Lung microvascular endothelial cell (primary cell): ENCODE results near the gene PDSS2. TPM values are rescaled to one million over a fixed set of nuclear protein-coding genes. Genes with fewer than 3 reads are reported as not detected.
"Not testable (repeated sequence)": the region's sequence is repeated elsewhere in the genome, so short reads cannot be mapped to it uniquely, and the experiment has no call there.

Source experiments
- DNase-seq, 2 donors: peaks; one replicate each; pipeline versions ENCODE4 v3.0.0 to v3.0.0-alpha.2; 2010; ENCODE audit warnings: low read depth in 2 of 2
- total RNA-seq: library from RNA; depleted of rRNA; stranded (reverse); fragments of >200 nt; gene quantifications from 2 replicates; pipeline ENCODE4 v1.2.1, GENCODE V29; 2014

The PDSS2 gene
- total RNA-seq, 1 donor from 2014 or later: 4.8 TPM

DNA sequence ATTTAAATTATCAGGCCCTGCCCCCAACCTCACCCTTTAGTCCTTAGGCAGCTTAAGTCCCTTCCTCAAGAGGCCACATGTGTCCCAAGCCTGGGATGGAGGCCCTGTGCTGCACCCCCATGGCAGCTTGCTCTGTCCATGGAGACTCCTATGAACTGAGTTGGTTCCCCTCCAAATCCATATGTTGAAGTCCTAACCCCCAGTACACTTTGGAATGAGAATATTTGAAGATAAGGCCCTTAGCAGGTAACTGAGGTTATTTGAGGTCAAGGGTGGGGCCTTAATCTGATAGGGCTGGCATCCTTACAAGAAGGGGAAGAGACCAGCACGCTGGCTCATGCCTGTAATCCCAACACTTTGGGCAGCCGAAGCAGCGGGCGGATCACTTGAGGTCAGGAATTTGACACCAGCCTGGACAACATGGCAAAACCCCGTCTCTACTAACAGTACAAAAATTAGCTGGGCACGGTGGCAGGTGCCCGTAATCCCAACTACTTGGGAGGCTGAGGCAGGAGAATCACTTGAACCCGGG is 337.3 kb downstream of the PDSS2 start:
- no peak for DNase-seq

- no peak for DNase-seq
These were observed 338.1 kb downstream of the PDSS2 start for GRCh38 chr6:107121266-107121665.

DNA sequence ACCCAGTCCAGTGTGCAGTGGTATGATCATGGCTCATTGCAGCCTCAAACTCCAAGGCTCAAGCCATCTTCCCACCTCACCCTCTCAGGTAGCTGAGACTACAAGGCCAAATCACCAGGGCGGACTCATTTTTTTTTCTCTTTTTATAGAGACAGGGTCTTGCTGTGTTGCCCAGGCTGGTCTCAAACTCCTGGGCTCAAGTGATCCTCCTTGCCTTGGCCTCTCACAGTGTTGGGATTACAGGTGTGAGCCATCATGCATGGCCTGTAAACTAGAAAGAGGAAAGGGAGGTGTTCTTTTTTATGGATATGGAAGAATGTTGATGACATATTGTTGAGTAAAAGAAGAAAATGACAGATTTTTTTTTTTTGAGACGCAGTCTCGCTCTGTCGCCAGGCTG is 339.0 kb downstream of the PDSS2 start:
- DNase-seq: no peak

GRCh38 chr6:107118976-107119375 is 340.4 kb downstream of the PDSS2 start:
- DNase-seq: peak in 1 of 2 donors; percentile 11

GRCh38 chr6:107118540-107118939 is 340.8 kb downstream of the PDSS2 start:
- not testable (repeated sequence) for DNase-seq

DNA sequence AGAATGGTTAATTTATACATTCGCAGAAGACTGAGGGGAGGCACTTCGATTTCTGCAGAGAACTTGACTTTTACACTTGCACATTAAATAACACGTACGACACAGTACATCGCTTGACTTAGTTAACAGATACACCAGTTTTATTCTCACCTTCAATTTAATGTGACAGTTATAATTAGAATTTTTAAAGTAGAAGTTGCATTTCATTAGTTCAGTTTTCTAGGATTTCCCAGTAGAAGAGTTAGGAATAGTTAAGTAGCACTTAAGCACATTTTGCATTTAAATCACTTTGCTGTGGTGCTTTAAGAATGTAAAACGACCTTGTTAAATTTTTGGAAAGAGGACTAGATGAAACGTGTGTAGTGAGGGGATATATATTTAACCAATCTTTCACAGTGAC is 342.4 kb downstream of the PDSS2 start:
- no peak for DNase-seq

GRCh38 chr6:107116328-107116892 is 343.0 kb downstream of the PDSS2 start:
- DNase-seq: peak; percentile 38 to 44

DNA sequence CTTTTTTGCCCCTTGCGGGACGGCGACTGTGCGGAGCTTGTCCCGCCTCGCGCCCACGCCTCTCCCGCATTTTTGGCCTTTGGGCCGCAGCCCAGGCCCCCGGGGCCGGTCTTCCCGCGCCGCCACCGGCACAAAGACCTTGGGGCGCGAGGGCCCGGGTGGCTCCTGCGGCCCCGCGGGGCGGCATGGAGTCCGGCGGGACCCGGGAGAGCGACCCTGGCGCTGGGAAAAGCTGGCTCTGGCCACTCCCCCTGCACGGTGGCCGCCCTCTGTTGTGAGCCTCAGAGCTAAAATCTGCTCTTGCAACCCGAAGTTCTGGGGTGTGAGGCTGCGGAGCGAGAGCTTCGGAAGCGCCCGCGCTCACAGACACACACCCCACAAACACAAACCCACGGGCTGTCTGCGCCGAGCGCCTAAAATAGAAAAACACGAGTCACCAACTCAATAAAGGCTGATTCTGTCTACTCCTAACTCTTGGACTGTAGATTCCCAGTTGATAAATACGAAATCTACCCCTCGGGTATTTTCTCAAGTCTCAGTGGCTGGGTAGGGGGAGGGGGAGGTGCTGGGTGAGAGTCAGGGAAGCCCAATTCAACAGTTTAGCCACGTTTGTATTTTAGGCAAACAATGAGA is 343.6 kb downstream of the PDSS2 start:
- DNase-seq: peak; percentile 41 to 43

GRCh38 chr6:107114926-107115694 is 344.3 kb downstream of the PDSS2 start, which contains the start of gene BEND3:
Gene BEND3, minus strand, starts transcription at chr6:107115515. Its CDS starts 16,230 bp downstream, at chr6:107099285.
- DNase-seq: peak; percentile 36 to 57

DNA sequence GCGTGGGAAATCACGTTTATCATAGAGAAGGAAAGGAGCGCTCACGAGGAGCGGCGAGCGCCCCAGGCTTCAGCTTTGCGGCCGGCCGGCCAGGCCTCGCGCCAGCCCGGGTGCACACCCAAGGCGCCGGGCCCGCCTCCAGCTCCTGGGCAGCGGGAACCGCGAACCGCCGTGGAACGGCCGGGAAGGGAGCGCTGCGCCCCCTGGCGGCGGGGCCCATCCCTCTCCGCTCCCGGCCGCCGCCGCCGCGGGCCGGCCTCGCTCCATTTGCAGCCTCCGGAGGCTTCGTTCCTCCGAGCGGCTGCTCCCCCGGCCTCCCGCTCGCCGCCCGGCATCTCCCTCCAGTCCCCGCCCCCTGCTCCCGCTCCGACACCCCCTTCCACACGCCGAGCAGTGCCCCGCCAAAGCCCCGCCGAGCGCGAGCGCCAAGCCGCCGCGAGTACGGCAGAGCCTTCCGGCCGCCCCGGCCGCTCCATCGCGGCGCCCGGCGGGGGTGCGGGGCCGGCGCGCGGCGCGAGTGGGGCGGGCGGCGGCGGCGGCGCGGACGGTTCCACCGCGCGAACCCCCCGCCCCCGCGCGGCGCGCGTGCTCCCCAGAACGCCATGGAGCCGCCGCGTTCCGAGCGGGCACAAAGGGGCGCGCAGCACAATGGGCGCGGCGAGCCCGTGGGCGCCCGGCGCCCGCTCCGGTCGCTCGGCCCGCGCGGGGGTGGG is 345.0 kb downstream of the PDSS2 start:
- peak; percentile 84 to 86 for DNase-seq

DNA sequence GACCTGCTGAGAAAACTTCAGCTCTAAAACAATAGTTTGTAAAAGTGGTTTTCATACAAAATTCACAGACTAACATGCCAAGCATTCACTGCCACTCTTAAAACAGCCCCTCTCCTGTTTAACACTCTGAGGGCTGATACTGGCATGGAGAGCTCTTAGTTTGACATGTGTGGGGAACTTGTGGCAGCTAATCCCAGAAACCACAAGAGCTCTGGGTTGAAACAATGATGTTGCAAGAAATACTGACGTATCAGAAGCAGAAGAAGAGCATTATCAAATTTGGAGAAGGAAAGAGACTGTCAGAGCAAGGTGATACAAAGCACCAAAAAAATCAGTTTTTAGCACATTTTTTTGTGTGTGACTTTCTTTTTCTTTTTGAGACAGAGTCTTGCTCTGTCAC is 349.2 kb downstream of the PDSS2 start:
- DNase-seq: no peak

DNA sequence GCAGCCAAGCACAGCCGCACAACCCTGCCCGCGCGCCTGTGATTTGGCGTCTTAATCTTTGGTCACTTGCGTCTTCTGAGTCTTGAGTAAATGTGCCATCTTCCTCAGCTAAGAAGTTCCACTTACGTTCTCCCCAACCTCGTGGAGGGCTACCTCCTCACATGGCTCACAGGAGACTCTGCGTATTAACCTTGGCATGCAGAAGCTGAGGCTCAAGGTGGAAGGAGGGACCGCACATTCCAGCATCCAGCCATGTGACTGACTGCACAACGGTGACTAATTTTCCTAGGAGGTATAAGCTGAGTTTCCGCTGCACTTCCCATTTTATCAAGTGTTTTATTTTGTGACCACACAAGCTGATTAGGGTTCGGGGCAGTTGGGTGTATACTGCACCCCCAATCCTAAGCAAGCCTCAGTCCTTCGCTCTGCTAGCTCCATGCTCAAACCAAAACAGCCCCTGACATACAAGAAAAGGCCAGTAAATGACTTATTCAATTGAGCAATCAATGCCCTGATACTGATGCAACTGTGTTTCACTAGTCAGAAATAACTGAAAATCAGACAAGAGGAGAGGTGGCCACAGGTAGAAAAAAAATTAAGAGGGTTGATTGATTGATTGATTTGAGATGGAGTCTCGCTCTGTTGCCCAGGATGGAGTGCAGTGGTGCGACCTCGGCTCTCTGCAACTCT is 351.0 kb downstream of the PDSS2 start:
- no peak for DNase-seq

GRCh38 chr6:107107791-107108190 is 351.6 kb downstream of the PDSS2 start:
- no peak for DNase-seq

DNA sequence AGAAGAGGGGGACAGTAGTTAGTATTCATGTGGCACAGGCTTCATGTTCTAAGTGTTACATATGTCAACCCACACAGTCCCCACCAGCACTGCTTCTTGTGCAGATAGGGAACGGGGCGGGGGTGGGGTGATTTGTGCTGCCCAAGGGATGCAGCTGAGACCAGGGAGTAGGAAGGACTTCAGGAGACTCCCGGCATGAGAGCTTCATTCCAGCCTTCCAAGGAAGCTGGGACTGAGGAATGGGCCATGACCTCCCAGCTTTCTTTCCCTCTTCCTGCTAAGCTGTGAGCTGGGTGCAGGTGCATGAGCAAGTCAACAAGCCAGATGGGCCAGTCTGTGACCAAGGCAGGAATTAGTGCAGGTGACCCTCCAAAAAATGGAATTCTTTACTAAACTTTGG is 353.2 kb downstream of the PDSS2 start:
- DNase-seq: no peak

DNA sequence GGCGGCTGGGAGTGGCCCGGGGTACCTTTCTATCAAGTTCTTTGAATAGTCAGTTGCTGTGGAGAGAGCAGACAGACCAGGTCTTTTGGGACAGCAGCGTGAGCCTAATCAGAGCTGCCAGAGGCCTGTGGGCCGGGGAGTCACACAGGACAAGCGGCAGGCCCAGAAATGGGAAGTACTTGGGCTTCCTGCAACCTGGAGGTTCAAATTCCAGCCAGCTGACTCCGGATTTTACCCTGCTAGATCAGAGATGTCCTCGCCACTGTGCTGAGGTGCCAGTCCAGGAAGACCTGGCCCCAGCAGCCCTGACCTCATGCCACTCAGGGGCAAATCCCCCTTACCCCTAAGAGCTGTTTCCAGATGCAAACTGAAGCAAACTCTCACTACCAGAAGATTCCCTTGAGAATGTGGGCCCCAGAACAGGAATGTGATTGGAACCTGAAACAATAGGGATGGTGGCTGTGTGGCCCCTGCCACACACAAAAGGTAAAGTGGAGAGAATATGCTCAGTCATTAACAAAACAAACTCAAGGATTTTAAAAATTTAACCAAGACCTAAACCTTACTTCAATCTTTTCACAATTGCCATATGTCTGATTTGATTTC is 353.8 kb downstream of the PDSS2 start:
- DNase-seq: peak; percentile 11 to 77

GRCh38 chr6:107103082-107103481 is 356.3 kb downstream of the PDSS2 start:
- no peak for DNase-seq

Other genes starting within 250 kb of the PDSS2 start
- gene SOBP, start 30.6 kb upstream of the PDSS2 start, total RNA-seq: 0.20 and 0.65 TPM in 2 replicates